ENCODE data around the gene TAL1.
"Not testable (repeated sequence)": the region's sequence is repeated elsewhere in the genome, so short reads cannot be mapped to it uniquely, and the experiment has no call there.

GRCh38 chr1:47203504-47203903 is 28.5 kb downstream of the TAL1 start:
- TF ChIP-seq, protein P1, sequence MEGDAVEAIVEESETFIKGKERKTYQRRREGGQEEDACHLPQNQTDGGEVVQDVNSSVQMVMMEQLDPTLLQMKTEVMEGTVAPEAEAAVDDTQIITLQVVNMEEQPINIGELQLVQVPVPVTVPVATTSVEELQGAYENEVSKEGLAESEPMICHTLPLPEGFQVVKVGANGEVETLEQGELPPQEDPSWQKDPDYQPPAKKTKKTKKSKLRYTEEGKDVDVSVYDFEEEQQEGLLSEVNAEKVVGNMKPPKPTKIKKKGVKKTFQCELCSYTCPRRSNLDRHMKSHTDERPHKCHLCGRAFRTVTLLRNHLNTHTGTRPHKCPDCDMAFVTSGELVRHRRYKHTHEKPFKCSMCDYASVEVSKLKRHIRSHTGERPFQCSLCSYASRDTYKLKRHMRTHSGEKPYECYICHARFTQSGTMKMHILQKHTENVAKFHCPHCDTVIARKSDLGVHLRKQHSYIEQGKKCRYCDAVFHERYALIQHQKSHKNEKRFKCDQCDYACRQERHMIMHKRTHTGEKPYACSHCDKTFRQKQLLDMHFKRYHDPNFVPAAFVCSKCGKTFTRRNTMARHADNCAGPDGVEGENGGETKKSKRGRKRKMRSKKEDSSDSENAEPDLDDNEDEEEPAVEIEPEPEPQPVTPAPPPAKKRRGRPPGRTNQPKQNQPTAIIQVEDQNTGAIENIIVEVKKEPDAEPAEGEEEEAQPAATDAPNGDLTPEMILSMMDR (IDR thresholded peaks at IDR 0.05): not testable (repeated sequence)
- TF ChIP-seq POLR2A (IDR thresholded peaks at IDR 0.05): not testable (repeated sequence)

Measured in right lobe of liver (tissue), 4 donors.